NCI-H345 (cell line): Measurements from ENCODE around the gene ARCN1.
"Not testable (repeated sequence)": the region's sequence is repeated elsewhere in the genome, so short reads cannot be mapped to it uniquely, and the experiment has no call there.

Source experiments
- DNase-seq: peaks from one replicate; lab custom pipeline; 2025; lab: John Stamatoyannopoulos, UW

The ARCN1 gene

GRCh38 chr11:118606157-118606843, 34.1 kb downstream of the ARCN1 start:
- DNase-seq = no peak

- no peak for DNase-seq
Measured at GRCh38 chr11:118606844-118607228, 34.6 kb downstream of the ARCN1 start.

GRCh38 chr11:118607401-118608359, 35.5 kb downstream of the ARCN1 start, which contains the start of gene PHLDB1:
Gene PHLDB1, plus strand, starts transcription at chr11:118607615. Its CDS starts 6,222 bp downstream, at chr11:118613837.
- peak; percentile 48 for DNase-seq

- DNase-seq = peak; percentile 21
Measured at GRCh38 chr11:118608360-118609227, 36.4 kb downstream of the ARCN1 start.

- no peak for DNase-seq
Measured at GRCh38 chr11:118609380-118610224, 37.4 kb downstream of the ARCN1 start.

DNA sequence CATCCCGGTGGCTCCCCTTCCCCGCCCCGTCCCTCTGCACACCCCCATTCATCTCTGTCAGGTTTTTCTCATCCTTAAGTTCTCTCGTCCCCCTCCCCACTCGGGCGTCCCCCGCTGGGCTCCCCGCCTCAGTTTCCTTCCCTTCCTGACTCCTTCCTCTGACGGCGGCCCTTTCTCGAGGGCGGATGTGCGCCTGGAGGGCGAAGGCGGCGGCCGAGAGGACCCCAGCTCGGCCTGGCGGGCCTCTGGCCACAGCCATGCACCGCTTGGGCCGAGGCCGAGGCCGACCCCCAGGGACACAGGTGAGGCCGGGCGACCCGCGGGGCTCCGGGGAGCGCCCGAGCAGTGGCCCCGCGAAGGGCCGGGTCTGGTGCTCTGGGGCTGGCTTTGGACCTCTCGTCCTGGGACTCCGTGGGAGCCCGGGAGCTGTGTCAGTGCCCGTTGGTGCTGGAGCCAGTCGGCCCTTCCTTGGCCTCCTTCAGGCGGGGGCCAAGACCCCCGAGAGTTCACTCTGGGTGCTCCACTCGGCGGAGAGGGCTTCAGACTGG, 38.1 kb downstream of the ARCN1 start:
- DNase-seq = no peak

GRCh38 chr11:118610773-118611432, 38.7 kb downstream of the ARCN1 start:
- DNase-seq = no peak

DNA sequence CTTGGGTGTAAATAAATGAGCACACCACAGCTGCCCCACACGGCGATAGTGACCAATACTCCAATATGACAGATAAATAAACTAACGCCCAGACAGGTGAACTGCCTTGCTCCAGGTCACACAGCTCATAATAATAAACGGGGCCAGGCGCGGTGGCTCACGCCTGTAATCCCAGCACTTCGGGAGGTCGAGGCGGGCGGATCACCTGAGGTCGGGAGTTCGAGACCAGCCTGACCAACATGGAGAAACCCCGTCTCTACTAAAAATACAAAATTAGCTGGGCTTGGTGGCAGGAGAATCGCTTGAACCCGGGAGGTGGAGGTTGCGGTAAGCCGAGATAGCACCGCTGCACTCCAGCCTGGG, 39.2 kb downstream of the ARCN1 start:
- DNase-seq = not testable (repeated sequence)

DNA sequence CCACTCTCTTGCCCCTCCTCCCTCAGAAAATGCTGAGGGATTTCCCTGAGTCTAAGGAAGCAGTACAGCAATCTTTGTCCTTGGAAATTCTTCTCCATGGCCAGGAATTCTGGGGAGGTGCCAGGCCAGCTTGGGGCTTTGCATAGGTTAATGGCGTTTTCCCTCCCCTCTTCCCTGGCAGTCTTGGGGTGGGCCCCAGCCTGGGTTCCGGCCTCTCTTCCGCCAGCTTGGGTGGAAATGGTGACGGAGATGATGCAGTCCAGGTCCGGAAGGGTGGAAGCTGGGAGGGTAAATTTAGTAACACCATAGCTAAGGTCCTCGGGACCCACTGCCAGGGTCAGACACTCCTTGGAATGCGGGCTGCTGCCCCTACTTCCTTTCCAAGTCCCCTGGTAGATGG, 40.2 kb downstream of the ARCN1 start:
- DNase-seq = no peak

- DNase-seq = no peak
Measured at GRCh38 chr11:118614511-118614910, 42.3 kb downstream of the ARCN1 start.

DNA sequence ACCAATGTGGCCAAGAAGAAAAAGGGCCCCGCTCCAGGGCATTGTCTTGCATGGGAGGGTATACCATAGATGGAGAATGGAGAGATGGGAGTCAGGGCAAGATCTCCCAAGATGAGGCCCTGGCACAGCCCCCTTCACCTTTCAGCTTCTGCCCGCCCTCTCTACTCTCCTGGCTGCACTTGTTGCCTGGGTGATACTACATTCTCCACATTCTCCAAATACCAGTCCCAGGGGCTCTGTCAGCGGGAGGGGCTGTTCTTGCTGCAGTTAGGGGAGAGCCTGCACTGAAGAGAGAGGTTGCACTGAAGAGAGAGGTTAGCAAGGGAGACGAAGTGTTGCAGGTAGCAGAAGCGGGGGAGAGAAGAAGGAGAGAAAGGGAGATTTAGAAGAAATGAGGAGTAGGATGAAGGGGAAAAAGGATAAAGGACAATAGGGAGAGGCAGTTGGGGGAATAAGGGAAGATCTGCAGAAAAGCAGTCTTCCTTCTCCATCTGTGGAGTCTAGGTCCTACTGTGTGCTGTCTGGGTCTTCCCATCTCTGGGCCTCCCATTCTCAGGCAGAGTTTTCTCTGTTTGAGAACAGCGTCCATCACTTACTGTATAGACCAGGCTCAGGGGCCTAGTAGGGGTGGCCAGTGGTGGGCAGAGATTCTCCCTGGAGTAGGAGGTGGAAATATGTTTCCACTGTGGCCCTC, 43.2 kb downstream of the ARCN1 start:
- DNase-seq = no peak

GRCh38 chr11:118615976-118616371, 43.8 kb downstream of the ARCN1 start:
- DNase-seq = no peak

DNA sequence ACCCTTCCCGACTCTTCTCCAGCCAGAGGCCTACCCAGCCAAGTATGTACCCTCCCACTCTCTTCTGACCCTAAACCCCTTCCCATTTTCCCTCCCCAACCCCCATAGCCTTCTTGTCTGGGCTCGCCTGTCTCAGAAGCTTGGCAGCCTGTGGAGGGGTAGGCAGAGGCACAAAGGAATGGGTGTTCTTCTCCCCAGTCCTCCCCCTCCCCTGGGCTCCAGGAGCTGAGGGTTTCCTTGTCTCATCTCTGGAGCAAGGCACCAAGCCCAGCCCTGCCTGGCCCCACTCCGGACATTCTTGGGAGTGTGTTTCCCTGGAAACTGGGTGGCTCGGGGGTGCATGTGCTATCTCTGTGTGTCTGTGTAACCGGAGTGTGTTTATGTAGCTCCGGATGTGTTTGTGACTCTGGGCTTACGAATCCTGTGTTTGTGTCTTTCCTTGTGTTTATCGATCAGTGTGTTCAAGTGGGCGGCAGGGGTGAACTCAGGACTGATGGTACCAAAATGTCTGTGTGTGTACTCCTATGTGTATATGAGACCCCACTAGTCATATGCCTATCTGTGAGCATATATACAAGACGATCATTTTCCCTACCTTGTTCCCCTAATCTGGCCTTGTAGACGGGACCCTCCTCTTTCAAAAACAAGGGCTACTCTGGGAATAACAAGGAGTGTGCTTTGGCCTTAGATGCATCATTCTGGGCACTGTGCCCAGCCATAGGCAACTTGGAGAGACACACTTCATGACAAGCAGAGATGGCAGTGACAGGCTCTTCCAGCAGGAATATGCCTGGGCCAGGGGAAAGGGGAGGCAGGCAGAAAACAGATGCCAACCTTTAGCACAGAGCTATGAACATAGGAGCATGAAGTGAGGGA, 46.1 kb downstream of the ARCN1 start:
- no peak for DNase-seq

- DNase-seq = no peak
Measured at GRCh38 chr11:118618991-118619375, 46.8 kb downstream of the ARCN1 start.

DNA sequence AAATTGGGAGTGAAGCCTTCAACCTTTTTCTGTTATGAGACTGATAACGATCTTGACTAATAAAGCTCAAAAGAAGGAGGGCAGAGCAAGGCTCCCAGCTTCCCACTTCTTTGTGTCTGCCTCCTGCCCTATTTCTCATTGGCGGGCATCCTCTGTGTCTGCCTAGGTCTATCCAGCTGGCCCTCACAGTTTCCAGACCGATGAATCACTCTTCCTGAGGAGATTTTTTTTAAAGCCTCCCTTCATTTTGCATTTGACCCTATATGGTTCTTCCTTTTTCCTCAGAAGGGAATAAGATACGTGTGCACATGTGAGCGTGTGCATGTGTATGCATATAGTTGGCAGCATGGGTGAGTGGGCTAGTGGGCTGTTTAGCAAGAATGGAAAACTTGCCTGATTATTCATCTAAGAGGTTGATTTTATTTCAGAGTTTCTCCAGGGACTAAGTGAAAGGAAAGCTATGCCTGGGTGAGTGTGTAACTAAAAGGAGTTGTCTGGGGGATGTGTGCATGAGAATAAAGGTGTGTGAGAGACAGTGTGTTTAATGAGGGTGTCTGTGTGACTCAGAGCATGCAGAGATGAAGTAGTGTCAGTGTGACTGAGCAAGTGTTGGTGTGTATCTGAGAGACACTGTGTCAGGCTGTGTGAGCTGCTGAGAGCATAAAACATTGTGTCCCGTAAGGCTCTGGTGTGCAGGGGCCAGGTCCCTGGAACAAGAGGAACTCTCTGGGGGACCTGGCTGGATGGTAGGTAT, 47.4 kb downstream of the ARCN1 start:
- no peak for DNase-seq

DNA sequence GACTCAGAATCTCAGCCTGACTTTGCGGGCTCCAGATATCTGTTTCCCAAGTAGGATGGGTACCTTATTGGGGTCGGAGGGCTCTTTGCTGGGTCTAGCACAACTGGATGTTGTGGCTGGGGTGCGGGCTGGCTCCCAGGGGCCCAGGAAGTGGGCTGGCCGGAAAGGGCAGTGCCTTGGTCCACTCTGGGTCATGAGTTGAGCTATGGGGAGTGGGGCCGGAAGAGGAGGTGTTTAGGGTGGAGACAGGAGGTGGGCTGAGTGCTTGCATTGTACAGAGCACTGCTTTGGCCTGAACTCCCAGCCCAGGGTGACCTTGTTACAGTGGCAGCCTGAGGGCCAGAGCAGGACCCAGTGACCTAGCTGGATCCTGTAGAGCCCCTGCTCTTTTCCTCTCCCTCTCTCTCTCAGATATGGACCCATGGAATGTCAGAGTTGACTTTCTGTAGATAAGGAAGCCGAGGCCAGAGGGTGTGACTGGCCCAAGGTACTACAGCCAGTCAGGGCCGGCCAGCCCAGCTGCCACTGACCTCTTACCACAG, 48.4 kb downstream of the ARCN1 start:
- DNase-seq = no peak

DNA sequence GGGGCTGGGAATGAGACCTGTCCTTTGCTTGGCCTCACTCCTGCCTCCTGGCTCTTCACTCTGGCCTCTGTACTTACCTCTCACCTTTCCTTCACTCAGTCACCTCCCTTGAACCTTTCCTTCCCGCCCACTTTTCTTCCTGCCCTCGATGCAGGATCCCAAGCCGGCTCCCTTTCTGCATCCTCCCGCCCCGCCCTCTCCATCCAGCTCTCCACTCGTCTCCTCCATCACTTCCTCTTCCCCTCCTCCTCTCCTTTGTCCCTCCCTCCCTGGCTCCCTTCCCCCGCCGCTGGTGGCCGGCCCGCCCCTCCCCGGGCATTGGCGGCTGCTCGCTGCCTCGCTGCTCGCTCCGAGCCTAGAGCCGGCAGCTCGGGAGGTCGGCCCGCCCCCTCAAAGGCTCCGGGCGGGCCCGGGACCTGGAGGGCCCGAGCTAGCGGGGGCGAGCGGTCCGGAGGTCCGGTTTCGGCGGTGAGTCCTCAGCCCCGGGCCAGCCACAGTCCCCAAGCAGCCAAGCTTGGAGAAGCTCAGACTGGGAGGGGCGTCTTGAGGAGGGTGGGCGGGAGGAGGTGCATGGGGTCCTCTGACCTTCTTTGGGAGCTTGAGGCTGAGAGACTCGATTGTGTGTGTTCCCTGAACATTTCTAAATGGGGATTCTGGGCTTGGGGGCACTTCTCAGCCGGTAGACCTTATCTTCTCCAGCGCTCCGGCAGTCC, 49.0 kb downstream of the ARCN1 start:
- DNase-seq = peak; percentile 90
